Activated T-helper 17 cell treated with anti-CD3 and anti-CD28 coated beads, Interleukin-2, amount 50 U/mL, for 72 hours (primary cell): ENCODE measurements around the gene APOC1. TPM values are rescaled to one million over a fixed set of nuclear protein-coding genes. Genes with fewer than 3 reads are reported as not detected.
"Not testable (repeated sequence)": the region's sequence is repeated elsewhere in the genome, so short reads cannot be mapped to it uniquely, and the experiment has no call there.

Experiments used
- ATAC-seq: fragments of 150-1000 bp; cut with Tn5 transposase; replicated peaks from 2 replicates; pipeline ENCODE4 v1.10.0; 2021; ENCODE audit warnings: mild to moderate bottlenecking, moderate library complexity
- H3K27ac Mint-ChIP-seq: one replicate; pipeline ENCODE4 v1.8.0; 2022; ENCODE audit warnings: mixed read lengths
- H3K27me3 Mint-ChIP-seq: one replicate; pipeline ENCODE4 v1.8.0; 2022; ENCODE audit warnings: mixed read lengths
- H3K36me3 Mint-ChIP-seq: one replicate; pipeline ENCODE4 v1.8.0; 2022; ENCODE audit warnings: low read depth, mild to moderate bottlenecking, mixed read lengths
- H3K4me1 Mint-ChIP-seq: one replicate; pipeline ENCODE4 v1.8.0; 2022; ENCODE audit warnings: mixed read lengths
- H3K4me3 Mint-ChIP-seq: one replicate; pipeline ENCODE4 v1.8.0; 2022; ENCODE audit warnings: mild to moderate bottlenecking, mixed read lengths
- H3K9me3 Mint-ChIP-seq: one replicate; pipeline ENCODE4 v1.8.0; 2022; ENCODE audit warnings: mixed read lengths
- total RNA-seq, 2 donors: library from RNA; stranded (reverse); gene quantifications; one replicate each; pipeline ENCODE4 v1.2.3, GENCODE V29; 2022

Gene APOC1
- total RNA-seq, 2 donors from 2014 or later = 0.89 to 1.6 TPM

- Mint-ChIP-seq H3K4me3 (no peak overlapping the region), H3K9me3 (no peaks in the 10 kb centered on the region), H3K27me3 (peaks cover 15% of the 10 kb centered on the region), H3K4me1 (no peaks in the 10 kb centered on the region), H3K36me3 (no peaks in the 10 kb centered on the region), H3K27ac (no peak overlapping the region)
- no peak for ATAC-seq
Measured at GRCh38 chr19:44924243-44924725, 9.9 kb downstream of the APOC1 start.

- Mint-ChIP-seq H3K27ac (no peak overlapping the region), H3K4me1 (no peaks in the 10 kb centered on the region), H3K27me3 (peaks cover 15% of the 10 kb centered on the region), H3K9me3 (no peaks in the 10 kb centered on the region), H3K4me3 (no peak overlapping the region), H3K36me3 (no peaks in the 10 kb centered on the region)
- ATAC-seq = no peak
Measured at GRCh38 chr19:44925114-44925891, 10.9 kb downstream of the APOC1 start.

- not testable (repeated sequence) for H3K4me1 Mint-ChIP-seq, H3K9me3 Mint-ChIP-seq, H3K36me3 Mint-ChIP-seq
- Mint-ChIP-seq H3K27me3 (peaks cover 15% of the 10 kb centered on the region), H3K4me3 (peak overlapping the region; percentile 68), H3K27ac (peak overlapping the region; percentile 58)
- peak; percentile 21 for ATAC-seq
Measured at GRCh38 chr19:44926245-44927077, 12.1 kb downstream of the APOC1 start.

DNA sequence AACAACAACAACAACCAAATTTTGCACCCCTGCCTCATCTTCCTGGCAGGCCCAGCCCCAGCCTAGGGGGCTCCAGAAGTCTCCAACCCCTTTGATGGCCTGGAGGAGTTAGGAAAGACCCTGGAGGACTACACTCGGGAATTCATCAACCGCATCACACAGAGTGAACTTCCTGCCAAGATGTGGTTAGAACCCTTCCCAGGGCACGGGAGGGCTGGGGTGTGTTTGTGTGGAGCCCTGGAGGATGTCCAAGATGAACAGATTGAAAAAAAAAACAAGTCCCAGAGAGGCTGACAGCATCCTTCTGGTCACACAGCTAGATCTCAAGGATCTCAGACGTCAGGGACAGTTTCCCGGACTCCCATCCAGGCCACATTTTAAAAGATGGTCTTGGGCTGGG is 13.3 kb downstream of the APOC1 start:
- no peak for ATAC-seq
- no peaks in the 10 kb centered on the region for H3K4me1 Mint-ChIP-seq

DNA sequence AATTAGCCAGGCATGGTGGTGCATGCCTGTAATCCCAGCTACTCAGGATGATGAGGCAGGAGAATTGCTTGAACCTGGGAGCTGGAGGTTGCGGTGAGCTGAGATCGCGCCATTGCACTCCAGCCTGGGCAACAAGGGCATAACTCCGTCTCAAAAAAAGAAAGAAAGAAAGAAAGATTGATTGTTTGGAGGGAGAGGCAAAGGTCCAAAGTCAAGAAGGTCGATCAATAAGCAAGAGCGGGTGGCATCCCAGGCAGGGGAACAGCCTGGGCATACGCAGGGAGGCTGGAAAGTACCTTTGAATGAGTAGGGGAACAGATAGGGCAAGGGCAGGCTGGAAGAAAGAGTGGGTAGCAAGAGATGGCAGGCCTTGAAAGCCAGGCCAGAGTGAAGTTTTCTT is 15.7 kb downstream of the APOC1 start:
- H3K27me3 Mint-ChIP-seq = peaks cover 14% of the 10 kb centered on the region
- no peaks in the 10 kb centered on the region for H3K9me3 Mint-ChIP-seq
- ATAC-seq = no peak
- no peak overlapping the region for H3K27ac Mint-ChIP-seq
- no peaks in the 10 kb centered on the region for H3K36me3 Mint-ChIP-seq
- no peaks in the 10 kb centered on the region for H3K4me1 Mint-ChIP-seq
- H3K4me3 Mint-ChIP-seq = no peak overlapping the region

More for the DNA sequence above, 13.3 kb downstream of the APOC1 start:
- no peak overlapping the region for H3K27ac Mint-ChIP-seq
- no peaks in the 10 kb centered on the region for H3K36me3 Mint-ChIP-seq
- H3K4me3 Mint-ChIP-seq = no peak overlapping the region
- H3K27me3 Mint-ChIP-seq = peaks cover 15% of the 10 kb centered on the region
- no peaks in the 10 kb centered on the region for H3K9me3 Mint-ChIP-seq

- peaks cover 3% of the 10 kb centered on the region for H3K27me3 Mint-ChIP-seq
- H3K9me3 Mint-ChIP-seq = no peaks in the 10 kb centered on the region
- H3K36me3 Mint-ChIP-seq = no peaks in the 10 kb centered on the region
- no peak overlapping the region for H3K27ac Mint-ChIP-seq
- no peaks in the 10 kb centered on the region for H3K4me1 Mint-ChIP-seq
- no peak overlapping the region for H3K4me3 Mint-ChIP-seq
- ATAC-seq = no peak
Measured at GRCh38 chr19:44931541-44931940, 17.1 kb downstream of the APOC1 start.

GRCh38 chr19:44939668-44940067 is 25.3 kb downstream of the APOC1 start:
- Mint-ChIP-seq H3K27ac (no peak overlapping the region), H3K36me3 (no peaks in the 10 kb centered on the region), H3K27me3 (no peaks in the 10 kb centered on the region), H3K9me3 (no peaks in the 10 kb centered on the region), H3K4me1 (no peaks in the 10 kb centered on the region), H3K4me3 (no peak overlapping the region)
- ATAC-seq = no peak

DNA sequence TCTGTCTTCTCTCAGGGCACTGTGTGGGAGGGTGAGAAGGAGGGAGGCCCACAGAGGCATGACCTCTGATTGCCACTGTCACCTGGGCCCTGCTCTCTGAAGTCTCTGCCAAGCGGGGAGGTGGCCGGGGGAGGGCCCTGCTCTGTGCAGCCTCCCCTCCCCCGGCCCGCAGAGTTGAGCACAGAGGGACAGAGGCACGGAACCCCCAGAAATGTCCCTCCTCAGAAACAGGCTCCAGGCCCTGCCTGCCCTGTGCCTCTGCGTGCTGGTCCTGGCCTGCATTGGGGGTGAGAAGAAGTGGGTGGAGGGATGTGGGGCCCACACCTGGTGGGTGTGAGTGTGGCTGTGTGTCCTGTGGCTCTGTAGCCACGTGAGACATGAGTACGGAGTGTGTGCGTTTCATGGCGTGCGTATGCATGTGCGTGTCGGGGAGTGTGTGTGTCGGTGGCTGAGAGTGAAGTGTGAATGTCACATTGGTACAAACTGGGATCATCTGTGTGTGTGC is 27.7 kb downstream of the APOC1 start, which contains the start of gene APOC4:
Gene APOC4, plus strand, starts transcription at position 171 of the 505 bp plus-strand sequence. Its CDS starts 41 bp downstream, at position 212.
- no peak for ATAC-seq
- no peaks in the 10 kb centered on the region for H3K27me3 Mint-ChIP-seq
- H3K4me3 Mint-ChIP-seq = no peak within 1 kb of the TSS
- H3K4me1 Mint-ChIP-seq = no peaks in the 10 kb centered on the region
- H3K27ac Mint-ChIP-seq = no peak within 1 kb of the TSS
- no peaks in the 10 kb centered on the region for H3K36me3 Mint-ChIP-seq
- H3K9me3 Mint-ChIP-seq = no peaks in the 10 kb centered on the region

- no peaks in the 10 kb centered on the region for H3K36me3 Mint-ChIP-seq
- no peak overlapping the region for H3K27ac Mint-ChIP-seq
- no peaks in the 10 kb centered on the region for H3K4me1 Mint-ChIP-seq
- no peaks in the 10 kb centered on the region for H3K9me3 Mint-ChIP-seq
- no peaks in the 10 kb centered on the region for H3K27me3 Mint-ChIP-seq
- no peak overlapping the region for H3K4me3 Mint-ChIP-seq
- ATAC-seq = no peak
Measured at GRCh38 chr19:44943801-44944249, 29.4 kb downstream of the APOC1 start.

DNA sequence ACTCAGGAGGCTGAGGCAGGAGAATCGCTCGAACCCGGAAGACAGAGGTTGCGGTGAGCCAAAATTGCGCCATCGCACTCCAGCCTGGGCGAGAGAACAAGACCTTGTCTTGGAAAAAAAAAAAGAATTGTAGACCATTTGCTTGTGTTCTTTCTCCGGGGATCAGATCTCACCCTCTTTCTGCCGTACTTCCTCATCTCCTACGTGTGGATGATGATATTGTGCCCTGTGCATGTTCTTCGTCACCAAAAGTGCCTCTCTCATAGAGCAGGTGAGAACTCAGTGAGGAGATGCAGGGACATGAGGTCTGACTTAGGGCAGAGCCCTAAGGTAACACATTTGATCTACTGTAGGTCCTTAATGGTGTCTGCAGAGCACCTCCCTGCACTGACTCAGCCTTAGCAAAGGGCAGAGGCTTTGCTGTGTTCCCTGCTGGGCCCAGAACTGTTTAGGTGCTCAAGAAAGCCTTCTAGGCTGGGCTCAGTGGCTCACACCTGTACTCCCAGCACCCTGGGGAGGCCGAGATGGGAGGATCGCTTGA is 32.7 kb downstream of the APOC1 start:
- Mint-ChIP-seq H3K27me3 (no peaks in the 10 kb centered on the region), H3K4me3 (no peak overlapping the region), H3K27ac (no peak overlapping the region), H3K4me1 (no peaks in the 10 kb centered on the region), H3K9me3 (no peaks in the 10 kb centered on the region), H3K36me3 (no peaks in the 10 kb centered on the region)
- no peak for ATAC-seq

DNA sequence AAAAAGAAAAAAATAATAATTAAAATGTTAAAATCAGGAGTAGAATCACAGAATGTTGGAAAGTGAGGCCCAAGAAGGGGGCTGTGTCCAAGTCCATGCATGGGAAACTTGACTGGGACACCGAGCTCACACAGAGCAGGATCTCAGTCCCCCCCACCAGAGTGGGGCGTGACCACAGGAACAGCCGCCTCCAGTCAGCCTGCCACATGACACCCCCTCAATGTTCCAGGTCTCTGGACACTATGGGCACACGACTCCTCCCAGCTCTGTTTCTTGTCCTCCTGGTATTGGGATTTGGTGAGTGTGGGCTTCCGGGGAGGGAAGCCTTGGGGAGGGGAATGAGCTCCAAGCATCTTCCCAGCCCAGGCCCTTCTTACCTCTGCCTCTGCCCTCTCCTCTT is 33.8 kb downstream of the APOC1 start:
- Mint-ChIP-seq H3K4me1 (no peaks in the 10 kb centered on the region), H3K36me3 (no peaks in the 10 kb centered on the region), H3K27me3 (no peaks in the 10 kb centered on the region), H3K9me3 (no peaks in the 10 kb centered on the region), H3K4me3 (no peak overlapping the region), H3K27ac (no peak overlapping the region)
- ATAC-seq = no peak

- no peaks in the 10 kb centered on the region for H3K27me3 Mint-ChIP-seq
- ATAC-seq = no peak
- H3K27ac Mint-ChIP-seq = no peak overlapping the region
- H3K36me3 Mint-ChIP-seq = no peaks in the 10 kb centered on the region
- H3K4me1 Mint-ChIP-seq = no peaks in the 10 kb centered on the region
- no peaks in the 10 kb centered on the region for H3K9me3 Mint-ChIP-seq
- H3K4me3 Mint-ChIP-seq = no peak overlapping the region
Measured at GRCh38 chr19:44948763-44949374, 34.5 kb downstream of the APOC1 start.

DNA sequence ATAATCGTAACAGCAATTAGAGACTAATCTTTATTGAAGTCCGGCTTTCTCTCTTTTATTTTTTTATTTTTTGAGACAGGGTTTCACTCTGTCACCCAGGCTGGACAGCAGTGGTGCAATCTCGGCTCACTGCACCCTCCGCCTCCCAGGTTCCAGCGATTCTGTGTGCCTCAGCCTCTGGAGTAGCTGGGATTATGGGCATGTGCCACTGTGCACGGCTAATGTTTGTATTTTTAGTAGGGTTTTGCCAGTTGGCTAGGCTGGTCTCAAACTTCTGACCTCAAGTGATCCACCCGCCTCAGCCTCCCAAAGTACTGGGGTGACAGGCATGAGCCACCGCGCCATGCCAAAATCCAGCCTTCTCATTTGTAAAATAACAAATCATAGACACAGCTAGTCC is 35.1 kb downstream of the APOC1 start:
- Mint-ChIP-seq H3K36me3 (peaks cover 2% of the 10 kb centered on the region), H3K4me3 (no peak overlapping the region), H3K4me1 (no peaks in the 10 kb centered on the region), H3K9me3 (no peaks in the 10 kb centered on the region), H3K27ac (no peak overlapping the region), H3K27me3 (no peaks in the 10 kb centered on the region)
- no peak for ATAC-seq
